Measurements from ENCODE around the gene FAM89B.

DNA sequence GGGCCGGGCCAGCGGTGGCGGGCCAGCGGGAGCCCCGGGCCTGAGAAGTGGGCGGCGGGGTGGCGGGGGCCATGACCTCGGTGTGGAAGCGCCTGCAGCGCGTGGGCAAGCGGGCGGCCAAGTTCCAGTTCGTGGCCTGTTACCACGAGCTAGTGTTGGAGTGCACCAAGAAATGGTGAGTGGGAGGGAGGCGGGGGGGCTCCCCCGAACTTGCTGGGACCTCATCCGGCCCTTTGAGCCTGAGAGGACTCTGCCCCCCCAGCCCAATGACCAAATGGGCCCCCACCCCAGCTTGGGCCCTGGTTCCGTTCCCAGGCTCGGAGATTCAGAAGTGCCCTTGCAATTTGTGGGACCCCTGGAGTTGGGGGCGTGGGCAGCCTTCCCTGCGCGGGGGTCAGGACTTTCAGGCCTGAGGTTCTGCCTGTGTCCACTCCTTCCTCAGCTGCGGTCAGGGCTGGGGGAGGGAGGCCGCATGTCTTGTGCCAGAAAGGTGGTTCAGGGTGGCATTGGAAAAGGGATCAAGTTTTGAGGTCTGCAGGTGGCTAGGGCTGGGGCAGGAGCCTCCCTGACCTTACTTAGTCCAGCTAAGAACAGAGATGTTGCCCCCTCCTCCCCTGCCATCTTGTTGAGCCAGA, 4.0 kb downstream of the FAM89B start:
- TF ChIP-seq, protein P1, sequence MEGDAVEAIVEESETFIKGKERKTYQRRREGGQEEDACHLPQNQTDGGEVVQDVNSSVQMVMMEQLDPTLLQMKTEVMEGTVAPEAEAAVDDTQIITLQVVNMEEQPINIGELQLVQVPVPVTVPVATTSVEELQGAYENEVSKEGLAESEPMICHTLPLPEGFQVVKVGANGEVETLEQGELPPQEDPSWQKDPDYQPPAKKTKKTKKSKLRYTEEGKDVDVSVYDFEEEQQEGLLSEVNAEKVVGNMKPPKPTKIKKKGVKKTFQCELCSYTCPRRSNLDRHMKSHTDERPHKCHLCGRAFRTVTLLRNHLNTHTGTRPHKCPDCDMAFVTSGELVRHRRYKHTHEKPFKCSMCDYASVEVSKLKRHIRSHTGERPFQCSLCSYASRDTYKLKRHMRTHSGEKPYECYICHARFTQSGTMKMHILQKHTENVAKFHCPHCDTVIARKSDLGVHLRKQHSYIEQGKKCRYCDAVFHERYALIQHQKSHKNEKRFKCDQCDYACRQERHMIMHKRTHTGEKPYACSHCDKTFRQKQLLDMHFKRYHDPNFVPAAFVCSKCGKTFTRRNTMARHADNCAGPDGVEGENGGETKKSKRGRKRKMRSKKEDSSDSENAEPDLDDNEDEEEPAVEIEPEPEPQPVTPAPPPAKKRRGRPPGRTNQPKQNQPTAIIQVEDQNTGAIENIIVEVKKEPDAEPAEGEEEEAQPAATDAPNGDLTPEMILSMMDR (IDR thresholded peaks at IDR 0.05; ENCODE audit: insufficient read depth, low read depth, low read length), result no peak
- no peak for TF ChIP-seq EZH2 (IDR thresholded peaks at IDR 0.05; ENCODE audit: insufficient read depth, low read length)

All from astrocyte (in vitro differentiated cells and primary cell).